Gastrocnemius medialis (tissue), 4 donors: ENCODE measurements around the gene RC3H2. TPM values are rescaled to one million over a fixed set of nuclear protein-coding genes. Genes with fewer than 3 reads are reported as not detected.
"Not testable (repeated sequence)": the region's sequence is repeated elsewhere in the genome, so short reads cannot be mapped to it uniquely, and the experiment has no call there.

ENCODE experiments used
- ATAC-seq, 2 donors: fragments of 150-250 bp; one replicate each; pipeline ENCODE4 v1.9.1; 2016
- DNase-seq, 2 donors: peaks; one replicate each; pipeline ENCODE4 v3.0.0-alpha.2; 2019
- H3K27ac ChIP-seq, 4 donors: fragments of 200-600 bp; sonication (generic); 1 replicate in 1 of 4; 2 replicates in 3 of 4; pipeline ENCODE4 v1.5.1; 2016 to 2018; ENCODE audit warnings: mild to moderate bottlenecking in 2 of 4, moderate library complexity in 1 of 4
- H3K27me3 ChIP-seq, 3 donors: fragments of 200-600 bp; sonication (generic) in 2 of 3; 1 replicate in 1 of 3; 2 replicates in 2 of 3; pipeline versions ENCODE4 v1.5.1 to v1.6.0; 2016 to 2019; ENCODE audit warnings: mild to moderate bottlenecking in 1 of 3, moderate library complexity in 1 of 3
- H3K36me3 ChIP-seq, 2 donors: fragments of 200-600 bp; sonication (generic) in 1 of 2; one replicate each; pipeline ENCODE4 v1.5.1; 2017 to 2018
- H3K4me1 ChIP-seq, 2 donors: fragments of 200-600 bp; sonication (generic) in 1 of 2; one replicate each; pipeline ENCODE4 v1.5.1; 2016 to 2017; ENCODE audit warnings: mild to moderate bottlenecking in 2 of 2
- H3K4me3 ChIP-seq, 4 donors: fragments of 200-600 bp; sonication (generic) in 3 of 4; 1 replicate in 1 of 4; 2 replicates in 3 of 4; pipeline ENCODE4 v1.5.1; 2016 to 2019; ENCODE audit warnings: mild to moderate bottlenecking in 2 of 4
- H3K9me3 ChIP-seq, 3 donors: fragments of 200-600 bp; sonication (generic) in 2 of 3; 1 replicate in 1 of 3; 2 replicates in 2 of 3; pipeline ENCODE4 v1.5.1; 2016 to 2019
- POLR2A ChIP-seq, 2 donors: fragments of 450-650 bp; IDR thresholded peaks; one replicate each; pipeline ENCODE4 v1.6.1; 2017; ENCODE audit warnings: antibody characterized with exemption in 2 of 2, mild to moderate bottlenecking in 2 of 2, moderate library complexity in 2 of 2
- in situ Hi-C, 4 donors: fragments of 200-750 bp; cut with MboI; loops; one replicate each; pipeline versions ENCODE4 v1.15.0 to v1.8.0; 2017; ENCODE audit warnings: low sequenced_read_pairs in 4 of 4
- intact Hi-C: fragments of 100-400 bp; cut with DNase I; formaldehyde crosslinking; loops from one replicate; pipeline ENCODE4 v1.15.1; 2023; ENCODE audit warnings: low total_unique reads
- total RNA-seq, 4 donors: library from RNA; depleted of rRNA; stranded (reverse); fragments of >200 nt; gene quantifications; one replicate each; pipeline versions ENCODE4 v1.1.0 to v1.2.3, GENCODE V29; 2016
- TF ChIP-seq, protein P1 (sequence below), 5 experiments: fragments of 450-650 bp in 3 of 5; fragments of 200-600 bp in 2 of 5; sonication (generic) in 2 of 5; IDR thresholded peaks in 4 of 5; conservative IDR thresholded peaks in 1 of 5; 1 replicate in 4 of 5; 2 replicates in 1 of 5; pipeline ENCODE4 v1.5.1; 2016 to 2019; ENCODE audit warnings: antibody characterized with exemption in 5 of 5, mild to moderate bottlenecking in 3 of 5, moderate library complexity in 3 of 5

The RC3H2 gene
- total RNA-seq, 4 donors from 2014 or later, result 29.4 to 45.2 (median 36.6) TPM

DNA sequence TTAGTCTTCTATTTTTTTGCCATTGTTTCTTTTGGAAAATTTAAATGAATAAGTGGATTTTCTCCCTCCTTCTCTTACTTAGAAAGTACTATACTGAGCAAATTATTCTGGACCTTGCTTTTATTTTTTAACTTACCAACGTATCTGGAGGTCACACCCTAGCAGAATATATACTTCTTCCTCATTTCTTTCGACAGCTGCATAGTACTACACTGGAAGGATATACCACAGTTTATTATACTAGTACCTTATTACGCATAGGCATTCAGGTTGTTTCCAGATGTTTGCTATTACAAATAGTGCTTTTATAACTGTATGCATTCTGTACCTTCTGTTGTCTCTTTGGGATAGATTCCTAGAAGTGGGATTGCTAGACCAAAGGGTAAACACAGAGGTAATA, 16.7 kb downstream of the RC3H2 start:
- in situ Hi-C loops, result no loop called here

DNA sequence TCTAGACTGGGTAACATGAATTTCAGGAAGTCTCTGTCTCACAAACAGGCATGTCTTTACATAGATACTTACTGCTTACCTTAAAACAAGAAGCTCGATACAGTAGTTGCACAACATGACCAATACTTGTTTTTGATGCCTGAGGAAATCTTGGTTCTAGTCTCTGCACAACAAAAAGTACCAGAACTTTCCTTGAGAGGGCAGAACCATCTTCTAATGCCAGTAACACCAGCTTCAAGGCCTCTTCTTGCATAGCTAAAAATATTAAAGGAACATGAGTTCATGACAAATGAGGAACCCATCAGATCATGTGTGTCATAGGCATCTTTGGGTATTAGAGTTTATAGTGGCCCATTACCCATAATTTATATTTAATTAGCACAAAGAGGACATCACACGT, 22.0 kb downstream of the RC3H2 start:
- no peak for ATAC-seq
- Histone ChIP-seq H3K9me3 (no peaks in the 10 kb centered on the region), H3K27me3 (no peaks in the 10 kb centered on the region), H3K27ac (no peak overlapping the region), H3K4me1 (no peaks in the 10 kb centered on the region), H3K36me3 (peaks cover 4 to 97% of the 10 kb centered on the region in 2 donors), H3K4me3 (no peak overlapping the region)
- no peak for DNase-seq
- in situ Hi-C loops, result no loop called here
- intact Hi-C loops, result no loop called here
- no peak for TF ChIP-seq POLR2A (IDR thresholded peaks at IDR 0.05)
- TF ChIP-seq, protein P1, sequence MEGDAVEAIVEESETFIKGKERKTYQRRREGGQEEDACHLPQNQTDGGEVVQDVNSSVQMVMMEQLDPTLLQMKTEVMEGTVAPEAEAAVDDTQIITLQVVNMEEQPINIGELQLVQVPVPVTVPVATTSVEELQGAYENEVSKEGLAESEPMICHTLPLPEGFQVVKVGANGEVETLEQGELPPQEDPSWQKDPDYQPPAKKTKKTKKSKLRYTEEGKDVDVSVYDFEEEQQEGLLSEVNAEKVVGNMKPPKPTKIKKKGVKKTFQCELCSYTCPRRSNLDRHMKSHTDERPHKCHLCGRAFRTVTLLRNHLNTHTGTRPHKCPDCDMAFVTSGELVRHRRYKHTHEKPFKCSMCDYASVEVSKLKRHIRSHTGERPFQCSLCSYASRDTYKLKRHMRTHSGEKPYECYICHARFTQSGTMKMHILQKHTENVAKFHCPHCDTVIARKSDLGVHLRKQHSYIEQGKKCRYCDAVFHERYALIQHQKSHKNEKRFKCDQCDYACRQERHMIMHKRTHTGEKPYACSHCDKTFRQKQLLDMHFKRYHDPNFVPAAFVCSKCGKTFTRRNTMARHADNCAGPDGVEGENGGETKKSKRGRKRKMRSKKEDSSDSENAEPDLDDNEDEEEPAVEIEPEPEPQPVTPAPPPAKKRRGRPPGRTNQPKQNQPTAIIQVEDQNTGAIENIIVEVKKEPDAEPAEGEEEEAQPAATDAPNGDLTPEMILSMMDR (IDR thresholded peaks at IDR 0.05 in 4 of 5, conservative IDR thresholded peaks at IDR 0.05 in 1 of 5), result no peak

More for the DNA sequence above, 16.7 kb downstream of the RC3H2 start:
- Histone ChIP-seq H3K4me1 (no peaks in the 10 kb centered on the region), H3K27ac (no peak overlapping the region), H3K4me3 (no peak overlapping the region), H3K36me3 (peaks cover 0 to 92% of the 10 kb centered on the region in 2 donors), H3K27me3 (no peaks in the 10 kb centered on the region), H3K9me3 (no peaks in the 10 kb centered on the region)
- ATAC-seq (no peak), DNase-seq (no peak)
- TF ChIP-seq, protein P1 (IDR thresholded peaks at IDR 0.05 in 4 of 5, conservative IDR thresholded peaks at IDR 0.05 in 1 of 5), result no peak
- TF ChIP-seq POLR2A (IDR thresholded peaks at IDR 0.05), result no peak
- intact Hi-C loops, result no loop called here

DNA sequence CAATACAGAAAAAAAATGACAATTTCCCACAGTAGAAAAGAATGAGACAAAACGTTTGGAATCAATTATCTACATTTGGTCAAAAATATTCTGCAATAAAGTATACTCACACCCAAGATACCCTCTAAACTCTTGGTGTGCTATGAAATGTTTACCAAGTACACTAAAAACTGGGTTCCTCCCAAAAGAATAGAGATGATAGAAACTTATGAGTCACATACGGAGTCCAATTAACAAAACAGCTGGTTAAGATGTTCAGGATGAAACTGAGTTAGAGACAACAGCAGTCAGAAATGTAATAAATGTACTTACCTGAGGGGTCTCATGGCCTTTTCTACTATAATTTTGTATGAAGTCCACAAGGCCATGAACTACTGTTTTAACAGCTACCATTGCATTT, 25.7 kb downstream of the RC3H2 start:
- TF ChIP-seq POLR2A (IDR thresholded peaks at IDR 0.05), result no peak
- TF ChIP-seq, protein P1 (IDR thresholded peaks at IDR 0.05 in 4 of 5, conservative IDR thresholded peaks at IDR 0.05 in 1 of 5), result no peak
- Histone ChIP-seq H3K36me3 (peaks cover 4 to 94% of the 10 kb centered on the region in 2 donors), H3K4me3 (no peak overlapping the region), H3K27ac (no peak overlapping the region), H3K9me3 (no peaks in the 10 kb centered on the region), H3K27me3 (no peaks in the 10 kb centered on the region), H3K4me1 (no peaks in the 10 kb centered on the region)
- in situ Hi-C loops, result no loop called here
- intact Hi-C loops, result no loop called here
- DNase-seq (no peak), ATAC-seq (no peak)

DNA sequence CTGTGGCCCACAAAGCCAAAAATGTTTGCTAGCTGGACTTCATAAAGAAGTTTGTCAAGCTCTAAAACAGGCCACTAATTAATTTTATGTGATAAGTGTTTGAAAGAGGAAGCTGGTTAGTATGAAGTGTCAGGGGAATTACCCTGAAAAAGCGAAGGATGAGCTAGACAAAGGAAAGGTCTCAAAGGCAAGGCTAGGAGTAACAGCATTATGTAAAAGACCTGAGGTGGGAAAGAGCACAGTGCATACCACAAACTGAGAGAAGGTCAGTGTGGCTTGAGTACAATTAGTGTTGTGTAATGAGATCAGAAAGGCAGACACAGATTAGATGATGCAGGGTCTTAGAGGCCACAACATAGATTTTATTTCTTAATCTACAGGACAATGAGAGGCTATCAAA, 29.6 kb downstream of the RC3H2 start:
- Histone ChIP-seq H3K4me3 (no peak overlapping the region), H3K4me1 (no peaks in the 10 kb centered on the region), H3K36me3 (peaks cover 0 to 81% of the 10 kb centered on the region in 2 donors), H3K9me3 (no peaks in the 10 kb centered on the region), H3K27ac (no peak overlapping the region), H3K27me3 (no peaks in the 10 kb centered on the region)
- in situ Hi-C loops (no loop called here), intact Hi-C loops (no loop called here)
- ATAC-seq, result no peak
- no peak for DNase-seq
- TF ChIP-seq, protein P1 (IDR thresholded peaks at IDR 0.05 in 4 of 5, conservative IDR thresholded peaks at IDR 0.05 in 1 of 5), result no peak
- TF ChIP-seq POLR2A (IDR thresholded peaks at IDR 0.05), result no peak

DNA sequence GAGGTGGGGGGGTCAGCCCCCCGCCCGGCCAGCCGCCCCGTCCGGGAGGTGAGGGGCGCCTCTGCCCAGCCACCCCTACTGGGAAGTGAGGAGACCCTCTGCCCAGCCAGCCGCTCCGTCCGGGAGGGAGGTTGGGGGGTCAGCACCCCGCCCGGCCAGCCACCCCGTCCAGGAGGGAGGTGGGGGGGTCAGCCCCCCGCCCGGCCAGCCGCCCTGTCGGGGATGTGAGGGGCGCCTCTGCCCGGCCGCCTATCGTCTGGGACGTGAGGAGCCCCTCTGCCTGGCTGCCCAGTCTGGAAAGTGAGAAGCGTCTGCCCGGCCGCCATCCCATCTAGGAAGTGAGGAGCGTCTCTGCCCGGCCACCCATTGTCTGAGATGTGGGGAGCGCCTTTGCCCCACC, 37.9 kb downstream of the RC3H2 start:
- H3K27me3 ChIP-seq, H3K9me3 ChIP-seq, H3K4me1 ChIP-seq, in situ Hi-C loops, intact Hi-C loops, ATAC-seq, H3K36me3 ChIP-seq, H3K4me3 ChIP-seq, DNase-seq, H3K27ac ChIP-seq: not testable (repeated sequence)
